ELR (cell line): Measurements from ENCODE around the gene FNBP1.
"Not testable (repeated sequence)": the region's sequence is repeated elsewhere in the genome, so short reads cannot be mapped to it uniquely, and the experiment has no call there.

Experiments
- DNase-seq: peaks from one replicate; pipeline ENCODE4 v3.0.0-alpha.2; 2015; ENCODE audit warnings: low read depth

FNBP1 gene

DNA sequence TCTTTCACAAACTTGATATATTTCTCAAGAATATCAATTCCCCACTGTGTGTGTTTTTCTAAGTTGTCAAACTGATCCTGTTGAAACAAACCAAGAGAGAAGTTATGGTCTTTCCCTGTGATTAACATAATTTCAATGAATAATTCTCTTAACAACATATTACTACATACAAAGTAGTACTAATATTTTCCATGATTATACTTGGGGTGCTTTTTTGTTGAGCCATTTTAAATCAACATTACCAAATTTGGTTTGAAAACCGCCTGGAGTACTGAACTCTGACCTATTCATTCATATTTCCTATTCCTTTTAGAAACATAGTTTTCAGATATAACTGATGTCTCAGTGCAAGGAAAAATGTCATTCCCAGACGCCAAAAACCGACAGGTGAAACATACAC lies 48.1 kb downstream of the FNBP1 start:
- DNase-seq = no peak

DNA sequence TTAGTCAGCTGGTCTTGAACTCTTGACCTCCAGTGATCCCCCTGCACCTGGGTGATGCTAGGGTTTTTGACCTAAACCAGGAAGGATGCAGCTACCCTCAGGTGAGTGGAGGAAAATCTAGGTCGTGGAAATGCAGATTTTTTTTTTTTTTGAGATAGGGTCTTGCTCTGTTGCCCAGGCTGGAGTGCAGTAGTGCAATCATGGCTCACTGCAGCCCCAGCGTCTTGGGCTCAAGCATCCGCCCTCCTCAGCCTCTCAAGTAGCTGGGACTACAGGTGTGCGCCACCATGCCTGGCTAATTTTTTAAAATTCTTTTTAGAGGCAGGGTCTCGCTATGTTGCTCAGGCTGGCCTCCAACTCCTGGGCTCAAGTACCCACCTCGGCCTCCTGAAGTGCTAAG lies 51.9 kb downstream of the FNBP1 start:
- DNase-seq = not testable (repeated sequence)

DNA sequence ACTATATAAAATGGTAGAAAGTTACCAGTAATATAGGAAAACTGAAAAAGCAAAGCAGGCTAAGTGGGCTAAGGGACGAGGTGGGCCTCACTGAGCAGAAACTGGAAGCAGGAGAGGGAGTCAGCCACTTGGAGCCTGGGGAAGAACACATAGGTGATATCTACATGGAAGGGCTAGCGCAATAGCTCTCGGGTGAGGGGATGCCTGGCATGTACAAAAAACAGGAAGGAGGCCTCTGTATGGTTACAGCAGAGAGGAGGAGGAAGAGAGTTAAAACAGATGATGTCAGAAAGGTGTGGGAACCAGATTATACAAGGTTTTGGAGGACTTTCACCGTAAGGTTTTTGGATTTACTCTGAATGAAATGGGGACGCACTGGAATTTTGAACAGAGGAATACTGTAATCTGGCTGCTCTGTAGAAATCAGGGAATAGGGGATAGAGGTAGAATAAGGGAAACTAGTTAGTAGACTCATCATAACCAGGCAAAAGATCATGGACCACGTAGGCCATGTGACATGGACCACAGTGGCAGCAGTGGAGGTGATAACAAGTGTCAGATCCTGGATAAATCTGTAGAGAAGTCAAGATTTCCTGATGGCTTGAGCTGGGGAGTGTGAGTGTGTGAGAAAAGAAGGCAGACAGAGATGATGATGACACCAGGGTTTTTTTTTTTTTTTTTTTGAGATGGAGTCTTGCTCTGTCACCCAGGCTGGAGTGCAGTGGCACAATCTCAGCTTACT lies 52.5 kb downstream of the FNBP1 start:
- no peak for DNase-seq

DNA sequence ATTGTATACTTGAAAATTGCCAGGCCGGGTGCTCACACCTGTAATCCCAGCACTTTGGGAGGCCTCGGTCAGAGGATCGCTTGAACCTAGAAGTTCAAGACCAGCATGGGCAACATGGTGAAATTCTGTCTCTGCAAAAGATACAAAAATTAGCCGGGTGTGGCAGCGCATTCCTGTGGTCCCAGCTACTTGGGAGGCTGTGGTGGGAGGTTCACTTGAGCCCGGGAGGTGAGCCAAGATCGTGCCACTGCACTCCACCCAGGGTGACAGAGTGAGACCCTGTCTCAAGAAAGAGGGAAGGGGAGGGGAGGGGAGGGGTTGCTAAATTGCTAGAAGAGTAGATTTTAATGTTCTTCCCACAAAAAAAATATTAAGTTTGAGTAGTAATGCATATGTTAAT lies 53.2 kb downstream of the FNBP1 start:
- DNase-seq = peak; percentile 65

DNA sequence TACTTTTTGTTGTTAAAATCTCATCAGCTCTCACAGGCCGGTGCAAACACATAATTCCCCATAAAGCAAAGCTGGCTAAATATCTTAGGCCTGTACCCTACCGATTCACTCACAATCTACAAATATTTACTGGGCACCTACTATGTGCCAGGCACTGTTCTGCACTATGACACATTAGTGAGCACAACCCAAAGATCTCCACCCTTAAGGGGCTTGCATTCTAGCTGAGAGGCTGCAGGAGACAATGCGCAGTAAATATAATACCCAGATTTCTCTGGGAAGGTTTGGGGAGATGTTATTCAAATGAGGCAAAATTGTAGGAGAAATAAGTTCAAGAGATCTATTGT lies 53.7 kb downstream of the FNBP1 start:
- DNase-seq = no peak

DNA sequence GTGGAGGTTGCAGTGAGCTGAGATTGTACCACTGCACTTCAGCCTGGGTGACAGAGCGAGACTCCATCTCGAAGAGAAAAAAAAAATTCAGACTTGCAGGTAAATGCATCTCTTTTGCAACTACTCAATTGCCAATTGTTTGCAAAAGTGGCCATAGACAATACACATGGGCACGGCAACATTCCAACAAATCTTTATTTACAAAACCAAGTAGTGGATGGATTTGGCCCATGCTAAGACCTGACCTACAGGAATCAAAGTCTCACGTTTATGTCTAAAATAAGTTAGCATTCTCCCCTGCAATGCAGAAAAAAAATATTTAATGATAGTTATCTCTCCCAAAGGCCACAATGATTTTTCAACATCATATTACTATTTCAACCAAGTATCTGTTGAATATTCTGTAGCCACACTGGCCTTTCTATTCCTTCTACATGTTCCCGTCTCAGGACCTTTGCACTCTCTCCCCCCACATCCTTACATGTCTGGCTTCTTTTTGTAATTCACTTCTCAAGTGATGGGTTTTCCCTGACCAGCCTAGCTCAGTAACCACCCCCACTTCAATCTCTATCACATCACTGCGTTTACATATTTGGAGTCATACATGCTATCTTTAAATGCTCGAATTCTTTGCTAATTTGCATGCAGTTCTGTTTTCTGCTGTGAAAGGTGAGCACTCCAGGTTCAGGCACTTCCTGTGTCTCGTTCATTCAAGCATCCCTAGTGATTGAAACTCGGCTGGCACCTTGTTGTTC lies 54.2 kb downstream of the FNBP1 start:
- no peak for DNase-seq

DNA sequence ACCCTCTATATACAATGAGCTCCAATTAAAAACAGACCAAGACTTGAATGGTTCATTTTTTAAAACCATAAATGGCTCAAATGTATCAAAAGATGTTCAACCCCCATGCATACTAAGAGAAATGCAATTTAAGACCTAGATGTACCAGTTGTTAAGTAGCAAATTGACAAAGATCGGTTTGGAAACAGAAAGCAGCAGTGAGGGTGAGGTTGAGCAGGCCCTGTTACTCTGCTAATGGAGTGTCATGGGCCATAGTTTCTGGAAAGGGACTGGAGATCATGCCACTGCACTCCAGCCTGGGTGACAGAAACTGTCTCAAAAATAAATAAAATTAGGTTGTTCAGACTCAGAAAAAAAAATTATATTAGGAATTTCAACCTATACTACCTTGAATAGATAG lies 55.0 kb downstream of the FNBP1 start:
- no peak for DNase-seq

DNA sequence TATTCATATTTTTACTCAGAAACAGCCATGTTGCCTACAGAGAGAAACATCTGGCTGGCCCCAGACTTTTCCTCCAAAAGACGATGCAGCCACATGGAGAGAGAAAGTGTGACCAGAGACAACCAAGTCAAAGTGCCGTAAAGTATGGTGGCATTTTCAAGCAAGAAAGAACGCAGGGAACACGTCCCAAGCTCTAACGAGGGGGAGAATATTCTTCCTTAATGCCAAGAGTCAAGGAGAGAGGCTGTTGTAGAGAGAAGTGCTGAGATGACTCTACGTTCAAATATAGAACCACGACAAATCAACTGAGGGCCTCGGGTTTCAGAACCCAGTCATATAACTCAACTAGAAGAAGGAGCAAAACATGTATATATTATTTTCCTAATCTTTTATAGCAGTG lies 55.9 kb downstream of the FNBP1 start:
- no peak for DNase-seq

DNA sequence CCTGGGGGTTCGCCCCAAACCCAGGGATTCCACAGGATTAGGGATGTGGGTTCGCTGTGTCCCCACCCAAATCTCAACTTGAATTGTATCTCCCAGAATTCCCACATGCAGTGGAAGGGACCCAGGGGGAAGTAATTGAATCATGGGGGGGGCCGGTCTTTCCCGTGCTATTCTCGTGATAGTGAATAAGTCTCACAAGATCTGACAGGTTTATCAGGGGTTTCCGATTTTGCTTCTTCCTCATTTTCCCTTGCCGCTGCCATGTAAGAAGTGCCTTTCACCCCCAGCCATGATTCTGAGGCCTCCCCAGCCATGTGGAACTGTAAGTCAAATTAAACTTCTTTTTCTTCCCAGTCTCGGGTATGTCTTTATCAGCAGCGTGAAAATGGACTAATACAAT lies 58.4 kb downstream of the FNBP1 start:
- not testable (repeated sequence) for DNase-seq

DNA sequence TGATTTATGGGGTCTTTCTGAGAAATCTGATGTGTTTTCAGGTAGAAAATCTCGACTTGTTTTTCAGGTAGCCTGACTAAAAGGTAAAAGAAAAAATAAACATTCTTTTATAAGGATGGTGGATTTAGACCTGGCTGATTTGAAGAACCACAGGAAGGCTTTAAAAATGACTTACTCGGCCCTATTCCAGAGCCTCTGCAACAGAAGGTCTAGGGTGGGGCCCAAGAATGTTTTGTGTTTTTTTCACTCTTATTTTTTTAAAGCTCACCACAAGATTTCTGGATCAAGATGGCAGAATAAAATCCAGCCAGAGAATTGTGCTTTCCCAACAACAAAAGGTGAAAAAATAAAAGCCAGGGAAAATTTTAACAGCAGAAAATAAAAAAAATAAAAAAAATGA lies 59.1 kb downstream of the FNBP1 start:
- no peak for DNase-seq

DNA sequence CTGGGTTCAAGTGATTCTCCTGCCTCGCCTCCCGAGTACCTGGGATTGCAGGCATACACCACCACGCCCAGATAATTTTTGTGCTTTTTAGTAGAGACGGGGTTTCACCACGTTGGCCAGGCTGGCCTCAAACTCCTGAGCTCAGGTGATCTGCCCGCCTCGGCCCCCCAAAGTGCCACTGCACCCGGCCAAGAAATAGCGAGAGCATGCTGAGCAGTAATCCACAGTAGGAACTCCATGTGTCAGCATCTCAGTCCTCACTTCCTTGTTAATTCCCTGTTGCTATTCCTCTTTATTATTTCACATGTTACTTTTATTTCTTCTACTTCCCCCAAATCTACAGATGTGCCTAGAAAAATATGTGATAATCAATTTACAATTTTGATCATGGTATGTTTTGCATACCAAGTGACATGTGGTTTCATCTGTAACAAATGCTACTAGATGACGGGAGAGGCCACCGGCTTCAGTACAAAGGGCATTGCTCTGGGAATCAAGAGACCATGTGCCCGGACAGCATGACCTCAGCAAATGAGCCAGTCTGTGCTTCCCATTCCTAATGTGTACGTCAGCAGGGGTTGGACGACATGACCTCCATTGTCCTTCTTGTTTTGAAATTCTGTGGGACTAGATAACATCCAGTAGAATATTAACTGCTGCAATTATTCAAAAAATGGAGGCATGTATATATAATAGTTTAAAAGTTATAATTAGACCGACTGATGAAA lies 61.6 kb downstream of the FNBP1 start:
- no peak for DNase-seq

DNA sequence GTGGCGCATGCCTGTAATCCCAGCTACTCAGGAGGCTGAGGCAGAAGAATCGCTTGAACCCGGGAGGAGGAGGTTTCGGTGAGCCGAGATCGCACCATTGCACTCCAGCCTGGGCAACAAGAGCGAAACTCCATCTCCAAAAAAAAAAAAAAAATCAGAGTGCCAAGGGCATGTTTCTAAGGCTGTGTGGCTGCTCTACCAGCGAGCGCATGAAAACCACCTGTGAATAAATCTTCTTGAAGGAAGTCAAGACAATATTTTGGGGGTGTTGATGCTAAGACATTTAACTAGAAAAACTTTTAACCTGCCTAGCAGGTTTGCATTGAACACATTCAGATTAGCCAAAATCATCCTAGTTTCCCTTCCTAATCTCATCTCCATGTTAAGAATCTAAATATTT lies 62.8 kb downstream of the FNBP1 start:
- DNase-seq = not testable (repeated sequence)

DNA sequence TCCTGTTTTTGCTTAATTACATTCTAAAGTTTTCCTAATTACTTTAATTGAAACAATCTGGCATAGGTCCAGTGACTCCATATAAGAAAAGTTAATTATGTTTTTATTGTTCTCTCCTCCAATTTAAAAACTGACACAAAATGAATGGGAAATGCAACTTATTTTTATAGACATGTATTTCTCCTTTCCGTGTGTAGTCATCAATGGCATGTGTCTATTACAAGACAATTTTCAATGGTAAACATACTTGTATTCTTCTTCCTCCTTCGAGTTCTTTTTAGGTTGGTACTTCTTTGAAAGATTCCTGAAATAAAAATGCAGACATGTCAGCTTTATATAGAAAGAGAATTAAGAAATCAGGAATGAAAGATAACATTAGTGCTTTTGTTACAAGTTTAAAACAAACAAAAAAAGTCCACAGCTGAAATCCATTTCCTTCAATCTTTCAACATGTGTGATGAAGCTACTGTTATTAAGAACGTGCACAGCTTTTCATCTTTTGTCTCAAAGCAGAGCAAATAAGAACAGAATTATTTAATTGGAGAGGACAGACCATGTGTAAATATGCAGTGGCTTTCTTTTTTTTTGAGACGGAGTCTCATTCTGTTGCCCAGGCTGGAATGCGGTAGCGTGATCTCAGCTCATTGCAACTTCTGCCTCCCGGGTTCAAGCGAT lies 63.8 kb downstream of the FNBP1 start:
- DNase-seq = no peak

DNA sequence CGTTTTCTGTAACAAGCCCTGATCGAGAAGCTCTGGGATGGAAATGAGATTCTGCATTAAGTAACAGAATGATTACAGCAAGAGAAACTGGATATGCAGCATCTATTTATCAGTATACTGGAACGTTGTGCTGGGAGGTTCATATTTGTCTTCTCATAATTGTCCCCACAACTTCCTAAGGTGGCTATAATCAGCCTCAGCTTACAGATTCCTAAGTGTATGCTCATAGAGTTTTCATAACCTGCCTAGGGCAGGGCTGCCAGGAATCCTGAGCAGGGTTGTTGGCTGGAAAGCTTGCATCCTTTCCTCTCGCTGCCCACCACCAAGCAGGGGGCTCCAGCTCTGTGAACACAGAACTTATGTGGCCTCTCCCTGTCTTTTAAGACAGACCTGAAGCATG lies 70.2 kb downstream of the FNBP1 start:
- DNase-seq = no peak

DNA sequence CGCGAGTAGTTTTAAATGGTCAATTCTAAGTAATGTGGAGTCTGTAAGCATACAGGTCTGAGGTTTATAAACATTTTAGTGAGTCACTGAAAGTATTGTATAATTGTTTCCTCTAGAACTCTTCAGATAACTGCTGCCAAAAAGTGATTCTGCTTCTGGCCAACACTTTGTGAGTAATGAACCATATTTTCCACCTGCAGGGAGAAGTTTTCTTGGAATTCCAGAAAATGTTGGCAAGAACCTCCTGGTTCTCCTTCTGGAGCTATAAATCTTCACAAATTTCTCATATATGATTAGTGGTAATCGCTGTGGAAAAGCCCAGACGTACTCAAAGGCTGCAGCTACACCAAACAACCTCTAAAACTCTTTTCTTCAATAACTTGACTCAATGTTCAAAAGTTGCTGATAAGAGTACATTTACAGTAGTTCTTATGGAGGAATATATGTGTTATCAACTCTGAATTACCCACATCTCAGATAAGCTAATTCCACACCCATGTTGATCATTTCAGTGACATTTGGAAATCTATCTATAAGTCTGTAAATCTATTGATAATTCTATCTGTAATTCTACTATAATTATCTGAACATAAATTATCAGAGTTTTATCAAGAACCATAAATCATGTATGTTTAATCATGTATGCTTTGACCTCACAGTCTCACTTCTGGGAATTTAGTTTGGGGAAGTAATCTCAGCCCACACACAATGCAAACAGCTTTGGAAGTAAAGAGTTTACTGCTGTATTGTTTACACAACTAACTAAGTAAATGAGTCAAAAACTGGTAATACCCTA lies 74.1 kb downstream of the FNBP1 start:
- DNase-seq = peak; percentile 90

DNA sequence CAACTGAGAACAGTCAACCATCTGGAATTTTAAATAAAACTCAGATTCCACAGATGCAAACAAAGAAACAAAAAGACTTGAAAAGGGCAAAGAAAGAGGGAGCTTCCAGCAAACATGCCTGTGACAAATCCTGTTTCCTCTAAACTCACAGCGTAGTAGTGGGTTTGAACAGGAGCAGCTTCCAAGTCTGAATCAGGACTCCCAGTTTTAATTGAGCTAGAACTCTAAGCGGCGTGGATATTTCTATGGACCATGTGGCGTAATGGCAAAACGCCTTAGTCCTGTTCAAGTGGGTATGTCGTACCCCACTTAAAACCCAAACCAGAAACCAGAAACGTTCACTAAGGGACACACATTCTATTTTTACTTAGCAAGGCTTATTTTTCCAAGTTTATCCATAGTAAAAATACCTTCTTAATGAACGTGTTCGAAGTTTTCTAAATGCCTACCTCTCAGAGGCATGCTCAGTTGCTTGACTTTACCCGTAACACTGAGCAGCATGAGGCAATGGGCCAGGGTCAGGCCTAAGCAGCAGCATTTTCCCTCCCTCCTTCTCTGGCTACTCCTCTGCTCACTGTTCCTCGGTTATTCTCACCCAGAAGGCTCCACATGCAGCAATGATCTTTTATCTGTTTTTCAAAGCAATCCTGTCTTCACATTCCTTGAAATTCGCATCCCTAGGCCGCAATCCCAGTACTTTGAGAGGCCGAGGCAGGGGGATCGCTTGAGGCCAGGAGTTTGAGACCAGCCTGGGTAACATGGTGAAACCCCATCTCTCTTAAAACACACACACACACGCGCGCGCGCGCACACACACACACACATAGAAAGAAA lies 77.9 kb downstream of the FNBP1 start:
- peak; percentile 85 for DNase-seq

DNA sequence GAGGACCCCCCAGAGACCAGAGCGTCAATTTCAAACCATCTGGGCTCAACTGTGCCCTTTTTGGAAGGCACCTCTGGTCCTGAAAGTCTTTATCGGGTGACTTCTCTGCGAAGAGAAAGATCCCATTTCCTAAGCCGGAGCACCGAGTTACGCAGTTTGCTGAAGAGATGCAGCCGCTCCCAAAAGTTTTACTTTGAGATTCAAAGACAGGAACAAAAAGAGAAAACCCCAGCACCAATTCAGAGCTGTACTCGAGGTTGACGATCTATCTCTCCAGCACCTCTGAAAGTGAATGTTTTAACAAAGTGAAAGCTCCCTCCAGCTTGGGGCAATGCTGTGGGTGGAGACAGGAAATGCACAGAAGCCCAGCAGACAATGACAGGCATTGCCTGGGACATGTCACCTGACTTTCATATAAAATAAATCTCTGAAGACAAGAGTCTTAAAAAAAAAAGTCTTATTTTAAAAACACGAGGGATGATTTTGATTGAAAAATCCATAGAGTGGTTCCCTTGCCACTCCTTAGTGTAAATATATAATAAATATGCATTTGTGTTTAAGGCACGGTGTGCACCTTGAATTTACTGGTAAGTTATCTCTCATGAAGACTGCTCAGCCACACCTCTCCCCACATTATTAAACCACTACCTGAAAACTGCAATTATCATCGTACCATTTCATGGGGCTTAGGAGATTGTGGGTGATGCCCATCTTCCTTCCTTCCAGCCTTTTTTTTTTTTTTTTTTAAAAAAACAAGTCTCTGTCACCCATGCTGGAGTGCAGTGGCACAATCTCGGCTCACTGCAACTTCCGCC lies 79.9 kb downstream of the FNBP1 start:
- DNase-seq = peak; percentile 72

DNA sequence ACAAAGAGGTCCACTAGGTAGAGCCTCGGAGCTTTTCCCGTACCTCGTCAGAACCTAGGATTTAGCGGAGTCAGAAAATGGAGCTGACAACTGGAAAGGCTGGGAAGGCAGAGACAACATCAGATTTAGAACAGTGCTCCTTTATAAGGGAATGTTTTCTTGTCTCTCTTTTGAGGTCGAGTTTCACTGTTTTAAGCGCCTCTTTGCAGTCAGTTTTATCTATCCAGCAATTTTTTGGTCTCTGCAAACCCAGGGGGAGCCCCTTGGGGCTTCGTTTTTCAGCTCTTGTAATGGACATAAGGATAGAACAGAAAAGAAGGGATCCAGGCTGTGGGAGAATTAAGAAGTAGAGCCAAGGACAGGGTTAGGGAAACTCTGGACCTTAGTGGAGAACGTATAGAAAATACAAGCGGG lies 80.5 kb downstream of the FNBP1 start:
- no peak for DNase-seq

DNA sequence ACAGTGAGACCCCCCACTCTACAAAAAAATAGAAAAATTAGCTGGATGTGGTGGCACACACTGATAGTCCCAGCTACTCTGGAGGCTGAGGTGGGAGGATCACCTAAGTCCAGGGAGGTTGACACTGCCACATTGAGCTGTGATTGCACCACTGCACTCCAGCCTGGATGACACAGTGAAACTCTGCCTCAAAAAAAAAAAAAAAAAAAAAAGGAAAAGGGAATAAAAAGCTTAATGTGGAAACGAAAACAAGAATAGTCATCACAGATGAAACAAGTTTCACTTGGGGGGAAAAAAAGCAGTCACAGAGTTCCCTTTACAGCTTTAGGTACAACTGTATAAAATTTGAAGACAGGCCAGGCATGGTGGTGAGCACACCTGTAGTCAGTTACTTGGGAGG lies 84.2 kb downstream of the FNBP1 start:
- DNase-seq = no peak
